HFFc6 (cell line): Measurements from ENCODE around the gene RPS6KA3. TPM values are rescaled to one million over a fixed set of nuclear protein-coding genes. Genes with fewer than 3 reads are reported as not detected.

ENCODE experiments used
- DNase-seq: peaks from one replicate; pipeline ENCODE4 v3.0.0-alpha.2; 2018
- H3K27ac Mint-ChIP-seq: 2 replicates; pipeline ENCODE4 v1.8.0; 2020; ENCODE audit warnings: mild to moderate bottlenecking, mixed read lengths
- H3K27me3 Mint-ChIP-seq: 2 replicates; pipeline ENCODE4 v1.8.0; 2021; ENCODE audit warnings: mild to moderate bottlenecking, moderate library complexity, mixed read lengths; ENCODE audit not compliant: insufficient read depth
- H3K36me3 Mint-ChIP-seq: 2 replicates; pipeline ENCODE4 v1.8.0; 2021; ENCODE audit warnings: low read depth, mixed read lengths
- H3K4me1 Mint-ChIP-seq: 2 replicates; pipeline ENCODE4 v1.8.0; 2020; ENCODE audit warnings: low read depth, mixed read lengths
- H3K4me3 Mint-ChIP-seq: 2 replicates; pipeline ENCODE4 v1.8.0; 2020; ENCODE audit warnings: mild to moderate bottlenecking, moderate library complexity, mixed read lengths
- H3K9me3 Mint-ChIP-seq: 2 replicates; pipeline ENCODE4 v1.8.0; 2020; ENCODE audit warnings: mild to moderate bottlenecking, mixed read lengths
- CTCF ChIP-seq: fragments of 200-600 bp; sonication (generic); IDR thresholded peaks from 2 replicates; pipeline ENCODE4 v1.5.0; 2021; ENCODE audit warnings: antibody characterized with exemption, mild to moderate bottlenecking
- long read RNA-seq: library from polyadenylated mRNA; unstranded; transcript quantifications from one replicate; pipeline ENCODE4 v2.0.0, GENCODE V29; 2019
- total RNA-seq, 6 experiments: library from RNA; stranded (reverse); fragmentation: NEBNext Ultra II Directional; extraction: Animal tissue kit (Norgen Biotek cat#: 25700); gene quantifications; 2 replicates in 1 of 6; 3 replicates in 5 of 6; pipeline ENCODE4 v1.2.3, GENCODE V29; 2021

The RPS6KA3 gene
- total RNA-seq = 10 to 100 TPM; 21.5 to 28.3 (median 24.7) TPM
- long read RNA-seq, full-length matches to known transcripts = 2 of 9 reads
- long read RNA-seq, partial matches to known transcripts = 5 of 9 reads
- long read RNA-seq, other reads (novel, unspliced or antisense) = 2 of 9 reads

DNA sequence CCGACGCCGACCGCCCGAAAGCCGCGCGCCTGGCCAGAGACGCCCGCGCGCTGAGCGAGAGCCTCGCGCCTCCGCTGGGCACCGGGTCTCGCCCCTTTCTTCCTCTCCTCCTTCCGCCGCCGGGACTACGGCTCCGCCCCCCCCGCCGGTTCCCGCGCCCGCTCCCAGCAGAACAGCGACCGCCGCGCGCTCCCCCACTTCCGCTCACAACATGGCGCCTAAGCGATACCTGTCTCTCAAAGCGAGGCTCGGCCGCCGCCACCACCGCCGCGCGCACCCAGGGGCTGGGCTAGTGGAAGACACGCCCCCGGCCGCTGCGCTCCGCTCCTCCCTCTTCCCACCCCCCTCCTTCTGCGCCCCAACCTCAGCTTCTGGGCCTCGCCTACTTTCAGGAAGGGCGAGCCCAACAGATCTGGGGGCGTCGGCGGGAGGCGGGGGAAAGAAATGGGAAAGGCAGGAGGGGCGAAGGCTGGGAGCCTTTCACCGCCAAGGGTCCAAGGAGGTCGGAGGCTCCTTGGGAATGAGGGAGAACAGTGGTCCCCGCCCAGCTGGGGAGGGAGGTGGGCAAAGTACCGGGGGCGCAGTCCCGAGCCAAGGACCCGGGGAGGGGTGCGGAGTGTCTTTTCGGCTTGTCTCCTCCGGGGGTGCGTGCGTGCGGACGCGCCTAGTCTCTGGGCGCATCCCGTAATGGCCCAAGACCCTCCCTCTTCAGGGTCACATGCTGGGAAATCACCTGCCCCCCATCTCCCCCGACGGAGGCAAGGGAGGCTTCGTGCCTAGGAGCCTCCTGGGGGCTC is at the start of gene RPS6KA3:
RPS6KA3 (minus strand) TSS at position 100 of the 797 bp plus-strand sequence. CDS start 277 bp downstream, outside the sequence.
- H3K4me3 Mint-ChIP-seq = peak within 1 kb of the TSS; percentile 93
- H3K27ac Mint-ChIP-seq = peak within 1 kb of the TSS; percentile 89
- no peaks in the 10 kb centered on the region for H3K36me3 Mint-ChIP-seq
- peaks cover 2% of the 10 kb centered on the region; the same call in 1 of the 2 replicates for H3K27me3 Mint-ChIP-seq
- peaks cover 47% of the 10 kb centered on the region for H3K4me1 Mint-ChIP-seq
- H3K9me3 Mint-ChIP-seq = no peaks in the 10 kb centered on the region
- DNase-seq = peak; percentile 73
- TF ChIP-seq CTCF = no peak

- no peak overlapping the region for H3K4me3 Mint-ChIP-seq
- no peaks in the 10 kb centered on the region for H3K9me3 Mint-ChIP-seq
- H3K4me1 Mint-ChIP-seq = no peaks in the 10 kb centered on the region
- H3K27me3 Mint-ChIP-seq = peaks cover 3% of the 10 kb centered on the region; the same call in 1 of the 2 replicates
- no peak overlapping the region for H3K27ac Mint-ChIP-seq
- DNase-seq = no peak
- no peaks in the 10 kb centered on the region for H3K36me3 Mint-ChIP-seq
- TF ChIP-seq CTCF = no peak
Observed at GRCh38 chrX:20315140-20315539, 48.4 kb upstream of the RPS6KA3 start.

DNA sequence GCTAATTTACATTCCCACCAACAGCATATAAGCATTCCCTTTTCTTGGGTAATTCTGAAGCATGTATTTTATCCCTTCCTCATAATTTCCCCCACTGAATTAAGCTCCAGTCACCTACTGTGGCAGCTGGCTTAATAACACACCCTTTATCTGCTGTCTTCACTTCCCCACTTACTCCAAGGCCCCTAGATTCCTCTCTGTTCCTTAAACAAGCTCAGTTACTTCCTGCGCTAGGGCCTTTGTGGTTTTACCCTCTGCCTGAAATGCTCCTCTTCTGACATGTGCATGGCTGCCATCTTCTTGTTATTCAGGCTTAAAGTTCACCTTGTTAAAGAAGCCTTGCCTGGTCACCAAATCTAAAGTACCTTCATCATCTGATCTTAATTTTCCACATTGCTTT is 47.2 kb upstream of the RPS6KA3 start:
- no peak for DNase-seq
- peaks cover 3% of the 10 kb centered on the region; the same call in 1 of the 2 replicates for H3K27me3 Mint-ChIP-seq
- no peak overlapping the region for H3K4me3 Mint-ChIP-seq
- H3K9me3 Mint-ChIP-seq = no peaks in the 10 kb centered on the region
- no peaks in the 10 kb centered on the region for H3K36me3 Mint-ChIP-seq
- TF ChIP-seq CTCF = no peak
- peaks cover 8% of the 10 kb centered on the region for H3K4me1 Mint-ChIP-seq
- no peak overlapping the region for H3K27ac Mint-ChIP-seq

- Mint-ChIP-seq H3K27me3 (0 out of 2 replicates have a peak, but pooled peaks cover 3% of the 10 kb centered on the region), H3K4me1 (peaks cover 8% of the 10 kb centered on the region), H3K4me3 (no peak overlapping the region), H3K27ac (no peak overlapping the region), H3K36me3 (no peaks in the 10 kb centered on the region), H3K9me3 (no peaks in the 10 kb centered on the region)
- TF ChIP-seq CTCF = no peak
- no peak for DNase-seq
Observed at GRCh38 chrX:20312018-20312417, 45.3 kb upstream of the RPS6KA3 start.

DNA sequence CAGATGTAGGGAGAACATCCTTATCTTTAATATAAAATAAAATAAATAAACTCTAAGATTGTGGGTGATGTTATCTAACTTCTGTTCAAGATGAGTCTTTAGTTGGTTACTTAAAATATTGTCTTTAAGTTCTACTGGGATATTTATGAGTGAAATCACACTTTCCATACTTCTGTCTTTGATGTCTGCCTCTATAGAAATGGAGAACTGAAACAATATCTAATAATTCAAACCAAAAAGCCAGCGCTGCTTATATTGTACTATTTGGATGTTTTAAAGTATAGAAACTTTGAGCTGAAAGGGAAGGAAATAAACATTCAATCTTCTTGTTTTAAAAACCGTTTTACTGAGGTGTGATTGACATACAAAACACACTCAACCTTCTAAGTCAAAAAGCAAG is 44.8 kb upstream of the RPS6KA3 start:
- H3K27me3 Mint-ChIP-seq = 0 out of 2 replicates have a peak, but pooled peaks cover 3% of the 10 kb centered on the region
- no peak for TF ChIP-seq CTCF

More for the DNA sequence above, 44.8 kb upstream of the RPS6KA3 start:
- H3K9me3 Mint-ChIP-seq = no peaks in the 10 kb centered on the region
- H3K4me1 Mint-ChIP-seq = peaks cover 8% of the 10 kb centered on the region
- H3K27ac Mint-ChIP-seq = no peak overlapping the region
- H3K36me3 Mint-ChIP-seq = no peaks in the 10 kb centered on the region
- no peak for DNase-seq
- no peak overlapping the region for H3K4me3 Mint-ChIP-seq
